MM.1S (cell line): ENCODE measurements around the gene DHX32.

Experiments used
- CTCF ChIP-seq: fragments of 300-600 bp; sonication (generic); IDR thresholded peaks from 2 replicates; pipeline ENCODE4 v1.5.1; 2016; ENCODE audit warnings: antibody characterized with exemption, low read length, mixed read lengths
- EZH2 ChIP-seq: fragments of 300-600 bp; sonication (generic); optimal IDR thresholded peaks from 2 replicates; pipeline ENCODE3; 2017; ENCODE audit warnings: low read depth, mild to moderate bottlenecking, antibody characterized with exemption, low read length, mixed read lengths

GRCh38 chr10:125843603-125844329, 37.3 kb downstream of the DHX32 start:
- no peak for TF ChIP-seq CTCF
- no peak for TF ChIP-seq EZH2
